Measurements from ENCODE around the gene DOCK2.

DOCK2 gene

DNA sequence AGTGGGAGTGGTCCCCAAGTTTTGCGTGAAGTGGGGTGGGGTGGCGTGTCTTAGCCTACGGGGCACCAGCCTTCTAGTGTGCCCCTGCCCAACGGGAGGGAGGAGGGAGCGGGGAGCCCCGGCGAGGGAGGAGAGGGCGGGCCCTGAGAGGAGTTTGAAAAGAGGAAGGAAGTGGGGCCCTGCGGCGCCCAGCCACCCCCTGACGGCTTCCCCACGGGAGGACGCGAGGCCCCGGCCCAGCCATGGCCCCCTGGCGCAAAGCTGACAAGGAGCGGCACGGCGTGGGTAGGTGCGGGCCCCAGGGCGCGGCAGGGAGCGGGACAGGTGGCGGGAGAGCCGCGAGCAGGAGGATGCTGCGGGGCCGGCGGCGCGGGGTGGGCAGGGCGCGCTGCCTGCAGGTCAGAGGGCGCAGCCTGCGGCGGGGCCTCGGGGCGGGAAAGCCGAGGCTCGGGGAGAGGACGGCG, at the start of gene DOCK2:
Gene DOCK2, plus strand, starts transcription at position 191 of the 464 bp plus-strand sequence. Its CDS starts 52 bp downstream, at position 243.
- Histone ChIP-seq H3K9me3 (ENCODE audit: control insufficient read depth in 2 of 2, low read length in 2 of 2) (no peaks in the 10 kb centered on the region), H3K27me3 (ENCODE audit: control insufficient read depth in 2 of 2, insufficient read depth in 2 of 2, low read length in 2 of 2) (peaks cover 0 to 2% of the 10 kb centered on the region in 2 donors), H3K36me3 (ENCODE audit: control insufficient read depth in 2 of 2, insufficient read depth in 2 of 2, low read length in 2 of 2) (no peaks in the 10 kb centered on the region), H3K27ac (ENCODE audit: low read depth in 2 of 2, low read length in 2 of 2) (peak within 1 kb of the TSS; percentile 43 to 79), H3K4me1 (ENCODE audit: control insufficient read depth in 2 of 2, insufficient read depth in 2 of 2, low read length in 2 of 2) (no peaks in the 10 kb centered on the region), H3K9ac (ENCODE audit: low read depth in 1 of 2, low read length in 2 of 2) (peak within 1 kb of the TSS; percentile 48 to 66), H3K4me3 (ENCODE audit: low read length in 2 of 2) (peak within 1 kb of the TSS; percentile 57 to 78)

DNA sequence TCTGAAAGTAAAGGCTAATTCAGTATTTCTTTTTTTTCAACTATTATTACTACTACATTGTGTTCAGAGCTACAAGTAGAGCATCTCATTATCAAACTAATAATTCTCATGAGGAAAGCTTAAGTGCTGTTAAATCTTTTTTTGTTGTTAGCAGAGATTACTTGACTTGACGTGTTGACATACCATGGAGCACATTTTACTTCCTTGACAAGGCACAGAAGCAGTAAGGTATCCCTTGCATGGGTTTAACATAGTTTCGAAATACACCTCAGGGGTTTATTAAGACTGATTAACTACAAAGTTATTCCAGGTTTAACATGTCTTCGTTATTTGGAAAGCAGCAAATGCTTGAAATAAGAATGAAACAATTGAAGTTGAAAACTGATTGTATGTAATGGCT, 46.5 kb upstream of the DOCK2 start:
- Histone ChIP-seq H3K27ac (ENCODE audit: low read depth in 2 of 2, low read length in 2 of 2) (no peak overlapping the region), H3K36me3 (ENCODE audit: control insufficient read depth in 2 of 2, insufficient read depth in 2 of 2, low read length in 2 of 2) (peaks cover 23 to 36% of the 10 kb centered on the region in 2 donors), H3K9me3 (ENCODE audit: control insufficient read depth in 2 of 2, low read length in 2 of 2) (no peaks in the 10 kb centered on the region), H3K4me3 (ENCODE audit: low read length in 2 of 2) (no peak overlapping the region), H3K27me3 (ENCODE audit: control insufficient read depth in 2 of 2, insufficient read depth in 2 of 2, low read length in 2 of 2) (no peaks in the 10 kb centered on the region), H3K9ac (ENCODE audit: low read depth in 1 of 2, low read length in 2 of 2) (no peak overlapping the region), H3K4me1 (ENCODE audit: control insufficient read depth in 2 of 2, insufficient read depth in 2 of 2, low read length in 2 of 2) (no peaks in the 10 kb centered on the region)

DNA sequence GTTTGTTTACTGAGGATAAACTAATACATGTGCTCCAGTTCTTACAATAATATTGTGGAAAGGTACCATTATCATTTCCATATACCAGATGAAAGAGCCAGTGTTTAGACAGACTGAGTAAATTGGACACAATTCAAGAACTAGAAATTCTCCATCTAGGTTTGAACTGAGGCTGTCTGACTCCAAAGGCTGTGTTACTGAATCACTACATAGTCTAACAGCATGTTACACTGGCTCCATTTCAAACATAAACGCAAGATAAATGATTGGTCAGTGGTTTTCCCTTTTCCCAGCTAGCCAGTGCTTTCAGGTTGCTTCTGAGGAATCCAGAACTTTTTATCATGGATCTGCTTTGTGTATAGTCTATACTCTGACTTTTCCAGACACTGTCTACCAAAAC, 45.4 kb upstream of the DOCK2 start:
- Histone ChIP-seq H3K4me1 (ENCODE audit: control insufficient read depth in 2 of 2, insufficient read depth in 2 of 2, low read length in 2 of 2) (no peaks in the 10 kb centered on the region), H3K4me3 (ENCODE audit: low read length in 2 of 2) (no peak overlapping the region), H3K27me3 (ENCODE audit: control insufficient read depth in 2 of 2, insufficient read depth in 2 of 2, low read length in 2 of 2) (no peaks in the 10 kb centered on the region), H3K27ac (ENCODE audit: low read depth in 2 of 2, low read length in 2 of 2) (no peak overlapping the region), H3K9ac (ENCODE audit: low read depth in 1 of 2, low read length in 2 of 2) (no peak overlapping the region), H3K9me3 (ENCODE audit: control insufficient read depth in 2 of 2, low read length in 2 of 2) (no peaks in the 10 kb centered on the region), H3K36me3 (ENCODE audit: control insufficient read depth in 2 of 2, insufficient read depth in 2 of 2, low read length in 2 of 2) (peaks cover 23 to 36% of the 10 kb centered on the region in 2 donors)

DNA sequence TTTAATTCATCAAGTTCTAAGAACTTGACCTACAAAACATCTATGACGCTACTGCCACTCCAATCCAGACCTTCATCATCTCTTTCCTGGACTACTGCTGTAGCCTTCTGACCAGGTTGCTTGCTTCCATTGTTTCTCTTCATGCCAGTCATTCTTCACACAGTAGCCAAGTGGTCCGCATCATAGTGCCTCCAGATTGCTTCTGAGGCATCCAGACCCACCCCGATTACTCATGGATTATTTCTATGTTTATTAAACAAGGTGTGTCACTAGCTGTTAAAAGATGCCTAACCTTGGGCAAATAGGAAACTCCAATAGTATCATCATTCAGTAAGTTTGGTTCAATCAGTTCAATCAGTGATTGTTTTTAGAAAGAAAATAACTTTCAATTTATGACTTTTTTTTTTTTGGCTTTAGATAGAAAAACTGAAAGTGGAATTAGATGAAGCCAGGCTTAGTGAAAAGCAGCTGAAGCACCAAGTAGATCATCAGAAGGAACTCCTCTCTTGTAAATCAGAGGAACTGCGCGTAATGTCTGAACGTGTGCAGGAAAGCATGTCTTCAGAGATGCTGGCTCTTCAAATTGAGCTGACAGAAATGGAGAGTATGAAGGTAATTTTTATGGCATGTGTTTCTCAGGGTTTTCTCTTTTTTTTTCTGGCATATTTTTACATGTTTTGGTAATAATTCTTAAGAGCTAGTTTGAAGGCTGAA, 44.0 kb upstream of the DOCK2 start:
- no peaks in the 10 kb centered on the region for H3K4me1 ChIP-seq (ENCODE audit: control insufficient read depth in 2 of 2, insufficient read depth in 2 of 2, low read length in 2 of 2)
- H3K27me3 ChIP-seq (ENCODE audit: control insufficient read depth in 2 of 2, insufficient read depth in 2 of 2, low read length in 2 of 2): no peaks in the 10 kb centered on the region
- H3K27ac ChIP-seq (ENCODE audit: low read depth in 2 of 2, low read length in 2 of 2): no peak overlapping the region
- H3K9me3 ChIP-seq (ENCODE audit: control insufficient read depth in 2 of 2, low read length in 2 of 2): no peaks in the 10 kb centered on the region
- no peak overlapping the region for H3K4me3 ChIP-seq (ENCODE audit: low read length in 2 of 2)
- H3K36me3 ChIP-seq (ENCODE audit: control insufficient read depth in 2 of 2, insufficient read depth in 2 of 2, low read length in 2 of 2): peaks cover 23 to 38% of the 10 kb centered on the region in 2 donors
- H3K9ac ChIP-seq (ENCODE audit: low read depth in 1 of 2, low read length in 2 of 2): no peak overlapping the region

DNA sequence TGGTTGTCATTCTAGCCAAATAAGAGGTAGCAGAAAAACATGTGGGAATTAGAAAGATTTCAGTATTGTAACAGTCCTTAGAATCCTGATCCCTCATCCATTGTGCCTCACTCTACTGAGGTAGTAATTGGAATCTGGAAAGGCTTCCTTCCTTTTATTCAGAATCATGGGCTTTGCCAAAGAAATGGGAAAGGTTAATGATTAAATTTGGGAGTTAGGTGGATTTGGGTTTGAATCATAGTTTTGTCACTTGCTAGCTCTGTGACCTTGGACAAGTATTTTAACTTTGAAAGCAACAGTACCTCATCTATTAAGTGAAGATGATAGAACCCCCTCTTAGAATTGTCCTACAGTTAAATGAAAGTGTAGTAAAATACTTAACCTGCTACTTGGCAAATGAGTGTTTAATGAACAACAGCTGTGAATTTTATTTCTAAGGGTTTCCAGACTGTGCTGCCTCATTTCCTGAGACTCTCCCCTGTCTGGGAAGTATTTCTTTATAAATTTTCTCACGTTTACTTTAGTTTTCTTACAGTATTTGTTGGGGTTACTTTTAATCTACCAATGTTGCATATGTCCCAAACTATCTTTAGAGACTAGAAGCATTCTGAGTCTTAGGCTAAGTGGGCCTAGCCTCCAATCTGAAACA, 41.8 kb upstream of the DOCK2 start:
- H3K27me3 ChIP-seq (ENCODE audit: control insufficient read depth in 2 of 2, insufficient read depth in 2 of 2, low read length in 2 of 2): no peaks in the 10 kb centered on the region
- H3K4me3 ChIP-seq (ENCODE audit: low read length in 2 of 2): no peak overlapping the region
- peaks cover 17 to 36% of the 10 kb centered on the region in 2 donors for H3K36me3 ChIP-seq (ENCODE audit: control insufficient read depth in 2 of 2, insufficient read depth in 2 of 2, low read length in 2 of 2)

DNA sequence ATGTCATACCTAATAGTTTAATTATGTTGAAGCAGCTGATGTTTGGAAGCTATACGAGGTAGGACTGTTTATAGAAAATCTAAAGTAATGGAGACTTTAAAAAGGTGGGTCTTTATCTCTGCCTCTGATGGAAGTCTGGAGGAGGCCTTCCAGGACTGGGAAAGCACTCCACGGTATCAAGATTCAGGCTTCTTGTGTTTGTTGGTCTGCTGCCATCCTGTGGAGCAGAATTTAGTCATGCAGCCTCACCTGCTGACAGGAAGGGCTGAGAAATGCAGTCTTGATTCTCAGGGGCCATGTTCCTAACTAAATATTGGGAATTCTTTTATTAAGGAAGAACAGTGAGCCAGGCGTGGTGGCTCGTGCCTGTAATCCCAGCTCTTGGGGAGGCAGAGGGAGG, 37.6 kb upstream of the DOCK2 start:
- Histone ChIP-seq H3K4me3 (ENCODE audit: low read length in 2 of 2) (no peak overlapping the region), H3K9ac (ENCODE audit: low read depth in 1 of 2, low read length in 2 of 2) (no peak overlapping the region), H3K27me3 (ENCODE audit: control insufficient read depth in 2 of 2, insufficient read depth in 2 of 2, low read length in 2 of 2) (no peaks in the 10 kb centered on the region), H3K27ac (ENCODE audit: low read depth in 2 of 2, low read length in 2 of 2) (no peak overlapping the region), H3K36me3 (ENCODE audit: control insufficient read depth in 2 of 2, insufficient read depth in 2 of 2, low read length in 2 of 2) (peaks cover 11 to 20% of the 10 kb centered on the region in 2 donors), H3K4me1 (ENCODE audit: control insufficient read depth in 2 of 2, insufficient read depth in 2 of 2, low read length in 2 of 2) (no peaks in the 10 kb centered on the region), H3K9me3 (ENCODE audit: control insufficient read depth in 2 of 2, low read length in 2 of 2) (no peaks in the 10 kb centered on the region)

More for the DNA sequence above, 41.8 kb upstream of the DOCK2 start:
- Histone ChIP-seq H3K4me1 (ENCODE audit: control insufficient read depth in 2 of 2, insufficient read depth in 2 of 2, low read length in 2 of 2) (no peaks in the 10 kb centered on the region), H3K9me3 (ENCODE audit: control insufficient read depth in 2 of 2, low read length in 2 of 2) (no peaks in the 10 kb centered on the region), H3K9ac (ENCODE audit: low read depth in 1 of 2, low read length in 2 of 2) (no peak overlapping the region), H3K27ac (ENCODE audit: low read depth in 2 of 2, low read length in 2 of 2) (no peak overlapping the region)

DNA sequence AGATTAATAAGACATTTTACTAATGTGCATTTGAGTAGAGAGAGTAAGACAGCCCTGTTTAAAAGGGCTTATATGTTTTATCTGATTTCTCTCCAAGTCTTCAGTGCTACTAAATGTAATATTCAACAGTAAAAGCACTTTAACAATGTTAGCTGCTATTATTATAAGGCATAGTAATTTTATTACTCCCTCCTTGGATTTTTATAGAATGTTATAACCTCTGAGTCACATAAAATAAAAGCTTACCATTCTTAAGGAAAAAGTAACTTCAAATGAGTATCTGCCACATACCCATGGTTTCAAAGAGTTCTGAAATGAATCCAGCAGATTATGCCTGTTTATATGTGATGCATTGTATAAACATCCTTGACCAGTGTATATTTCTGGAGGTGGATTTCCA, 34.5 kb upstream of the DOCK2 start:
- Histone ChIP-seq H3K27me3 (ENCODE audit: control insufficient read depth in 2 of 2, insufficient read depth in 2 of 2, low read length in 2 of 2) (no peaks in the 10 kb centered on the region), H3K9me3 (ENCODE audit: control insufficient read depth in 2 of 2, low read length in 2 of 2) (no peaks in the 10 kb centered on the region), H3K4me3 (ENCODE audit: low read length in 2 of 2) (no peak overlapping the region), H3K36me3 (ENCODE audit: control insufficient read depth in 2 of 2, insufficient read depth in 2 of 2, low read length in 2 of 2) (peaks cover 2 to 12% of the 10 kb centered on the region in 2 donors), H3K4me1 (ENCODE audit: control insufficient read depth in 2 of 2, insufficient read depth in 2 of 2, low read length in 2 of 2) (no peaks in the 10 kb centered on the region), H3K9ac (ENCODE audit: low read depth in 1 of 2, low read length in 2 of 2) (no peak overlapping the region), H3K27ac (ENCODE audit: low read depth in 2 of 2, low read length in 2 of 2) (no peak overlapping the region)

DNA sequence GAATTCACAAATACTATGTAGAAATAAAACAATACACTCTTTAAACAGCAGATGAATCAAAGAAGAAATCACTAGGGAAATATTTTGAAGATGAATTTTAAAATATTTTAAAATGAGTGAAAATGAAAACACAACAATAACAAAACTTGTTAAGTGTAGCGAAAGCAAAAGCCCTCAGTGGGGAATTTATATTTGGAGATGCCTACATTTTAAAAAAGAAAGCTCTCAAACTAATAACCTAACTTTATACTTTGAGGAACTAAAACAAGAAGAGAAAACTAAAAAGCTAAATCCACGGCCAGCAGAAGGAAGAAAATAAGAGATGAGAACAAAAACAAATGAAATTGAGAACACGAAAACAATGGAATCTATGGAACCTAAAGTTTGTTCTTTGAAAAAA, 30.8 kb upstream of the DOCK2 start:
- Histone ChIP-seq H3K9ac (ENCODE audit: low read depth in 1 of 2, low read length in 2 of 2) (no peak overlapping the region), H3K4me3 (ENCODE audit: low read length in 2 of 2) (no peak overlapping the region), H3K27me3 (ENCODE audit: control insufficient read depth in 2 of 2, insufficient read depth in 2 of 2, low read length in 2 of 2) (no peaks in the 10 kb centered on the region), H3K9me3 (ENCODE audit: control insufficient read depth in 2 of 2, low read length in 2 of 2) (no peaks in the 10 kb centered on the region), H3K4me1 (ENCODE audit: control insufficient read depth in 2 of 2, insufficient read depth in 2 of 2, low read length in 2 of 2) (no peaks in the 10 kb centered on the region), H3K27ac (ENCODE audit: low read depth in 2 of 2, low read length in 2 of 2) (no peak overlapping the region), H3K36me3 (ENCODE audit: control insufficient read depth in 2 of 2, insufficient read depth in 2 of 2, low read length in 2 of 2) (peaks cover 2 to 3% of the 10 kb centered on the region in 2 donors)

DNA sequence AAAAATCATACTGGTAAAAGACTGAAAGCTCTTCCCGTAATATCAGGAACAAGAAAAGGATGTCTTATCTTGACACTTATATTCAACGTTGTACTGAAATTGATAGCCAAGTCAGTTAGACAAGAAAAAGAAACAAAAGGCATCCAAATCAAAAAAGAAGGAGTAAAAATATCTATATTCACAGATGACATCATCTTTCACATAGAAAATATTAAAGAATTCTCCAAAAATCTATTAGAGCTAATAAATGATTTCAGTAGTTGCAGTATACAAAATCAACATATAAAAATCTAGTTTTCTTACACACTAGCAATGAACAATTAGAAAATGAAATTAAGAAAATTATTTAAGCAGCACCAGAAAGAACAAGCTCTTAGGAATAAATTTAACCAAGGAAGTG, 29.2 kb upstream of the DOCK2 start:
- H3K36me3 ChIP-seq (ENCODE audit: control insufficient read depth in 2 of 2, insufficient read depth in 2 of 2, low read length in 2 of 2): peaks cover 0 to 2% of the 10 kb centered on the region in 2 donors
- H3K4me3 ChIP-seq (ENCODE audit: low read length in 2 of 2): no peak overlapping the region
- H3K27ac ChIP-seq (ENCODE audit: low read depth in 2 of 2, low read length in 2 of 2): no peak overlapping the region
- H3K9ac ChIP-seq (ENCODE audit: low read depth in 1 of 2, low read length in 2 of 2): no peak overlapping the region
- H3K4me1 ChIP-seq (ENCODE audit: control insufficient read depth in 2 of 2, insufficient read depth in 2 of 2, low read length in 2 of 2): no peaks in the 10 kb centered on the region
- no peaks in the 10 kb centered on the region for H3K9me3 ChIP-seq (ENCODE audit: control insufficient read depth in 2 of 2, low read length in 2 of 2)
- no peaks in the 10 kb centered on the region for H3K27me3 ChIP-seq (ENCODE audit: control insufficient read depth in 2 of 2, insufficient read depth in 2 of 2, low read length in 2 of 2)

DNA sequence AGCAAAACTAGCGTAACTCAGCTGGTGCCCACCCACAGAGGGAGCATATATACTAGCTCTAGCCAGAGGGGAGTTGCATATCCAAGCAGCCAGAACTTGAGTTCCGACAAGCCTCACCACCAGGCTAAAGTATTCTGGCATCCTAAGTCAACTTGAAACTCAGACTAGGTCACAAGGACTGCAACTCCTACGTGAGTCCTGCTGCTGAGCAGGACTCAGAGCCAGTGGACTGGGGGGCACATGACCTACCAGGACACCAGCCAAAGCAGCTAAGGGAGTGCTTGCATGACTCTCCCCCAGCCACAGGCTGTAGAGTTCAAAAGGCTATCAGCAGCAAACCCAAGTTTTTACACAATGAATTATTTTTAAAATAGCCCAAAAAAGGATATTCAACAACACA, 27.4 kb upstream of the DOCK2 start:
- Histone ChIP-seq H3K9me3 (ENCODE audit: control insufficient read depth in 2 of 2, low read length in 2 of 2) (no peaks in the 10 kb centered on the region), H3K36me3 (ENCODE audit: control insufficient read depth in 2 of 2, insufficient read depth in 2 of 2, low read length in 2 of 2) (no peaks in the 10 kb centered on the region), H3K4me3 (ENCODE audit: low read length in 2 of 2) (no peak overlapping the region), H3K27me3 (ENCODE audit: control insufficient read depth in 2 of 2, insufficient read depth in 2 of 2, low read length in 2 of 2) (no peaks in the 10 kb centered on the region), H3K4me1 (ENCODE audit: control insufficient read depth in 2 of 2, insufficient read depth in 2 of 2, low read length in 2 of 2) (no peaks in the 10 kb centered on the region), H3K9ac (ENCODE audit: low read depth in 1 of 2, low read length in 2 of 2) (no peak overlapping the region), H3K27ac (ENCODE audit: low read depth in 2 of 2, low read length in 2 of 2) (no peak overlapping the region)
